Neural progenitor cell (in vitro differentiated cells): ENCODE measurements around the gene ADGRV1. TPM values are rescaled to one million over a fixed set of nuclear protein-coding genes. Genes with fewer than 3 reads are reported as not detected.
"Not testable (repeated sequence)": the region's sequence is repeated elsewhere in the genome, so short reads cannot be mapped to it uniquely, and the experiment has no call there.

Experiments
- DNase-seq: peaks from one replicate; pipeline ENCODE4 v3.0.0-alpha.2; 2016; ENCODE audit warnings: low spot score
- H2AFZ ChIP-seq: fragments of 200-600 bp; sonication (generic); replicated peaks from 2 replicates; pipeline ENCODE4 v1.6.1; 2016; ENCODE audit warnings: antibody characterized with exemption
- H3F3A ChIP-seq: fragments of 200-600 bp; sonication (generic); 2 replicates; pipeline ENCODE4 v1.6.1; 2016; ENCODE audit warnings: antibody characterized with exemption, low read depth
- H3K27ac ChIP-seq: fragments of 200-600 bp; sonication (generic); 2 replicates; pipeline ENCODE4 v1.5.1; 2016; ENCODE audit warnings: mild to moderate bottlenecking
- H3K27me3 ChIP-seq: fragments of 200-600 bp; sonication (generic); 2 replicates; pipeline ENCODE4 v1.6.1; 2016; ENCODE audit warnings: mild to moderate bottlenecking, moderate library complexity
- H3K36me3 ChIP-seq: fragments of 200-600 bp; sonication (generic); 2 replicates; pipeline ENCODE4 v1.5.1; 2016
- H3K4me1 ChIP-seq: fragments of 200-600 bp; sonication (generic); 2 replicates; pipeline ENCODE4 v1.6.1; 2016; ENCODE audit warnings: mixed run types
- H3K4me2 ChIP-seq: fragments of 200-600 bp; sonication (generic); 2 replicates; pipeline ENCODE4 v1.6.1; 2016
- H3K4me3 ChIP-seq: fragments of 200-600 bp; sonication (generic); 2 replicates; pipeline ENCODE4 v1.5.1; 2016
- H3K79me2 ChIP-seq: fragments of 200-600 bp; sonication (generic); 2 replicates; pipeline ENCODE4 v1.6.1; 2016; ENCODE audit warnings: low read depth
- H3K9ac ChIP-seq: fragments of 200-600 bp; sonication (generic); 2 replicates; pipeline ENCODE4 v1.6.1; 2016
- H3K9me3 ChIP-seq: fragments of 200-600 bp; sonication (generic); 2 replicates; pipeline ENCODE4 v1.5.1; 2016; ENCODE audit warnings: low read depth
- H4K20me1 ChIP-seq: fragments of 200-600 bp; sonication (generic); 2 replicates; pipeline ENCODE4 v1.6.1; 2016; ENCODE audit warnings: low read depth
- H3K27ac Mint-ChIP-seq: 3 replicates; pipeline ENCODE4 v1.8.0; 2021; ENCODE audit warnings: mixed read lengths
- H3K27me3 Mint-ChIP-seq: 2 replicates; pipeline ENCODE4 v1.8.0; 2022; ENCODE audit warnings: low read depth, mild to moderate bottlenecking, inconsistent platforms, moderate library complexity, mixed read lengths; ENCODE audit not compliant: insufficient read depth
- H3K36me3 Mint-ChIP-seq: 3 replicates; pipeline ENCODE4 v1.8.0; 2021; ENCODE audit warnings: mixed read lengths
- H3K4me1 Mint-ChIP-seq: 3 replicates; pipeline ENCODE4 v1.8.0; 2021; ENCODE audit warnings: mixed read lengths
- H3K4me3 Mint-ChIP-seq: 3 replicates; pipeline ENCODE4 v1.8.0; 2021; ENCODE audit warnings: mild to moderate bottlenecking, moderate library complexity, mixed read lengths
- H3K9me3 Mint-ChIP-seq: 3 replicates; pipeline ENCODE4 v1.8.0; 2020; ENCODE audit warnings: mixed read lengths
- CTCF ChIP-seq: fragments of 200-600 bp; sonication (generic); IDR thresholded peaks from 2 replicates; pipeline ENCODE4 v1.5.1; 2017; ENCODE audit warnings: antibody characterized with exemption, mild to moderate bottlenecking
- EZH2 ChIP-seq: fragments of 200-600 bp; sonication (generic); IDR thresholded peaks from 2 replicates; pipeline ENCODE4 v1.6.1; 2017; ENCODE audit warnings: antibody characterized with exemption, mild to moderate bottlenecking, moderate library complexity
- EZH2phosphoT487 ChIP-seq: fragments of 200-600 bp; sonication (generic); IDR thresholded peaks from 2 replicates; pipeline ENCODE4 v1.6.1; 2017; ENCODE audit warnings: antibody characterized with exemption
- total RNA-seq: library from RNA; depleted of rRNA; stranded (reverse); fragments of >200 nt; gene quantifications from 2 replicates; pipeline ENCODE4 v1.2.3, GENCODE V29; 2015; ENCODE audit warnings: low replicate concordance

ADGRV1 gene
- total RNA-seq, 1 donor from 2014 or later: 151 TPM

DNA sequence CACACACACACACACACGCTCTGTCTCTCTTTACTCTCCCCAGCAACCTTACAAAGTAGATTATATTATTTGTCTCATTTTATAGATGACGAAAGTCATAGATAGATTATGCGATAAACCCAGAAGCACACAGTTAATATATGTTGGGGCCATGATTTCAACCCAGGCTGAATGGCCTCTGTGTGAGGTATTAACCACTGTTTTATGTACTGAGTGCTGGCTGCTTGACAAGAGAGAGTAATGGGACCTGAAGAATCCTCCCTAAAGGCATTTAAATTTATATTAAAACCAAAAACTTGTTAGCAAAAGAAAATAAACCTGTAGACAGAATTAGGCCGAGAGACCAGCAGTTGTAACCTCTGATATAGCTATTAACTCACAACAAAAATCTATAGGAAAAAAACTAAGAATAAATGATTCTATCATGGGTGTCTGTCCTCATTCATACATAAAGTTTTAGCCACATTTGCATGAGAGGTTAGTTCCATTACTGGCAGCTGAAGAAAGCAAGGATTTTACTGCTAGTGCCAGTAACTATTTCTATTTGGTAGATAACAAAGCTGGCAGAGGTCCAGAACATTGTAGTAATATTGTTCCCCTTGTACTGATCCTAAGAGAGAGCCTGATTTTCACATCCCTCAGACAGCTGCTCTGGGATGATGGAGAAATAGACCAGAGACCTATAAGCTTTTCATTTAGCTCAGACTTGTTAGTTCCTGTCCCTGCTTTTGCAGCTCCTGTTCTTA is 250.9 kb downstream of the ADGRV1 start:
- no peak for DNase-seq
- Histone ChIP-seq H3K27ac (no peak overlapping the region), H3K9me3 (no peaks in the 10 kb centered on the region), H3K9ac (no peak overlapping the region), H3F3A (no peaks in the 10 kb centered on the region), H3K36me3 (peaks cover 6% of the 10 kb centered on the region), H2AFZ (no peak overlapping the region), H3K27me3 (no peaks in the 10 kb centered on the region), H4K20me1 (no peaks in the 10 kb centered on the region), H3K4me3 (no peak overlapping the region), H3K4me2 (no peak overlapping the region), H3K79me2 (no peaks in the 10 kb centered on the region), H3K4me1 (no peaks in the 10 kb centered on the region)
- peaks cover 32% of the 10 kb centered on the region for H3K36me3 Mint-ChIP-seq
- H3K9me3 Mint-ChIP-seq: no peaks in the 10 kb centered on the region
- no peak overlapping the region for H3K27ac Mint-ChIP-seq
- no peaks in the 10 kb centered on the region for H3K4me1 Mint-ChIP-seq
- TF ChIP-seq EZH2 (no peak), CTCF (no peak), EZH2phosphoT487 (no peak)
- no peaks in the 10 kb centered on the region for H3K27me3 Mint-ChIP-seq
- no peak overlapping the region for H3K4me3 Mint-ChIP-seq

DNA sequence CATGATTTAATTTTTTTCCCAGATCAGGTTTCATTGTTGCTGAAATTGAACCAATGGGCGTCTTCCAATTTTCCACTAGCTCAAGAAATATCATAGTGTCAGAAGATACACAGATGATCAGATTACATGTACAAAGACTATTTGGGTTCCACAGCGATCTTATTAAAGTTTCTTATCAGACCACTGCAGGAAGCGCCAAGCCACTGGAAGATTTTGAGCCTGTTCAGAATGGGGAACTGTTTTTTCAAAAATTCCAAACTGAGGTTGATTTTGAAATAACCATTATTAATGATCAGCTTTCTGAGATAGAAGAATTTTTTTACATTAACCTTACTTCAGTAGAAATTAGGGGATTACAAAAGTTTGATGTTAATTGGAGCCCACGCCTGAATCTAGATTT is 251.6 kb downstream of the ADGRV1 start:
- no peak overlapping the region for H3K4me3 ChIP-seq
- no peak overlapping the region for H3K4me2 ChIP-seq
- Mint-ChIP-seq H3K27ac (no peak overlapping the region), H3K27me3 (no peaks in the 10 kb centered on the region), H3K36me3 (peaks cover 36% of the 10 kb centered on the region), H3K4me3 (no peak overlapping the region), H3K4me1 (no peaks in the 10 kb centered on the region), H3K9me3 (no peaks in the 10 kb centered on the region)
- H2AFZ ChIP-seq: no peak overlapping the region
- H3F3A ChIP-seq: no peaks in the 10 kb centered on the region
- H3K4me1 ChIP-seq: no peaks in the 10 kb centered on the region
- DNase-seq: no peak
- peaks cover 6% of the 10 kb centered on the region for H3K36me3 ChIP-seq
- no peaks in the 10 kb centered on the region for H3K27me3 ChIP-seq
- no peak overlapping the region for H3K27ac ChIP-seq
- no peaks in the 10 kb centered on the region for H3K79me2 ChIP-seq
- TF ChIP-seq EZH2 (no peak), CTCF (no peak), EZH2phosphoT487 (no peak)
- no peaks in the 10 kb centered on the region for H4K20me1 ChIP-seq
- no peaks in the 10 kb centered on the region for H3K9me3 ChIP-seq
- H3K9ac ChIP-seq: no peak overlapping the region

GRCh38 chr5:90813392-90813791 is 254.8 kb downstream of the ADGRV1 start:
- no peak for DNase-seq
- Mint-ChIP-seq H3K36me3 (peaks cover 42% of the 10 kb centered on the region), H3K4me3 (no peak overlapping the region), H3K27me3 (no peaks in the 10 kb centered on the region), H3K27ac (no peak overlapping the region), H3K4me1 (no peaks in the 10 kb centered on the region), H3K9me3 (no peaks in the 10 kb centered on the region)
- H3K4me3 ChIP-seq: no peak overlapping the region
- H3F3A ChIP-seq: no peaks in the 10 kb centered on the region
- H3K4me2 ChIP-seq: no peak overlapping the region
- H3K79me2 ChIP-seq: no peaks in the 10 kb centered on the region
- H3K9me3 ChIP-seq: no peaks in the 10 kb centered on the region
- peaks cover 13% of the 10 kb centered on the region for H3K36me3 ChIP-seq
- H3K9ac ChIP-seq: no peak overlapping the region
- no peak overlapping the region for H3K27ac ChIP-seq
- no peaks in the 10 kb centered on the region for H3K4me1 ChIP-seq
- H2AFZ ChIP-seq: no peak overlapping the region
- H3K27me3 ChIP-seq: no peaks in the 10 kb centered on the region
- no peak for TF ChIP-seq EZH2phosphoT487
- TF ChIP-seq EZH2: no peak
- no peak for TF ChIP-seq CTCF
- H4K20me1 ChIP-seq: no peaks in the 10 kb centered on the region

DNA sequence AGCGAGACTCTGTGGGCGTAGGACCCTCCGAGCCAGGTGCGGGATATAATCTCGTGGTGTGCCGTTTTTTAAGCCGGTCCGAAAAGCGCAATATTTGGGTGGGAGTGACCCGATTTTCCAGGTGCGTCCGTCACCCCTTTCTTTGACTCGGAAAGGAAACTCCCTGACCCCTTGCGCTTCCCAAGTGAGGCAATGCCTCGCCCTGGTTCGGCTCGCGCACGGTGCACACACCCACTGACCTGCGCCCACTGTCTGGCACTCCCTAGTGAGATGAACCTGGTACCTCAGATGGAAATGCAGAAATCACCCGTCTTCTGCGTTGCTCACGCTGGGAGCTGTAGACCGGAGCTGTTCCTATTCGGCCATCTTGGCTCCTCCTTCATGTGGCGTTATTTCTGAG is 263.5 kb downstream of the ADGRV1 start:
- not testable (repeated sequence) for H3K27me3 Mint-ChIP-seq, H3K4me1 Mint-ChIP-seq, H3K4me3 Mint-ChIP-seq, H3K27ac ChIP-seq, H2AFZ ChIP-seq, H3K79me2 ChIP-seq, H3K9me3 ChIP-seq, H3K4me3 ChIP-seq, H3K9me3 Mint-ChIP-seq, H3K9ac ChIP-seq, H3K36me3 ChIP-seq, H3K4me1 ChIP-seq, H3K27me3 ChIP-seq, H3K4me2 ChIP-seq, H4K20me1 ChIP-seq, DNase-seq, H3F3A ChIP-seq, H3K27ac Mint-ChIP-seq
- peaks cover 30% of the 10 kb centered on the region for H3K36me3 Mint-ChIP-seq
